GM19324 (cell line): ENCODE data around the gene SAC3D1.

Experiments
- ATAC-seq: cut with Tn5 transposase; IDR thresholded peaks from one replicate; pipeline ENCODE4 v1.9.1; 2021; ENCODE audit warnings: mild to moderate bottlenecking, moderate library complexity; ENCODE audit not compliant: unreplicated experiment, low FRiP score

Gene SAC3D1

GRCh38 chr11:65058419-65059054 is 17.5 kb downstream of the SAC3D1 start, which contains the start of gene NAALADL1:
NAALADL1 (minus strand) TSS chr11:65058553; CDS start chr11:65058521, 32 bp downstream.
- no peak for ATAC-seq

GRCh38 chr11:65059523-65059922 is 18.5 kb downstream of the SAC3D1 start:
- no peak for ATAC-seq

- ATAC-seq = no peak
These were observed 19.2 kb downstream of the SAC3D1 start for GRCh38 chr11:65059959-65060824.

DNA sequence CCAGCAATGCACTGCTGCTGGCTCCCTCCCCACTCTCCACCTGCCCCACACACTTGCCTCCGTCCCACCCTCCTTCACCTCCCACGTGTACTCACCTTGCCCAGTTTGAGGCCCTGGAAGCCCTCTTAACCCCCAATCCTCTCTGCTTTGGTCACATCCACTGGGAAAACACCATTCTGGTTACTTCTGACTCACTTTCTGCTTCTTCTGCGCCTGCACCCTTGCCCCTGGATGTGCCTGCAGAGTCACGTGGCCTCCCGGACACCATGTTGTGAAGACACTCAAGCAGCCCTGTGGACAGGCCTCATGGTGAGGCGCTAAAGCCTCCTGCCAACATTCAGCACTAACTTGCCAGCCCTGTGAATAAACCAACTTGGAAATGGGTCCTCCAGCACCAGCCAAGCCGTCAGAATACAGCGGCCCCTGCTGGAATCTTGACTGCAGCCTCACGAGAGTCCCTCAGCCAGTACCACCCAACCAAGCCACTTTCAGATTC is 20.0 kb downstream of the SAC3D1 start:
- ATAC-seq = no peak

GRCh38 chr11:65063532-65063931 is 22.5 kb downstream of the SAC3D1 start:
- no peak for ATAC-seq

DNA sequence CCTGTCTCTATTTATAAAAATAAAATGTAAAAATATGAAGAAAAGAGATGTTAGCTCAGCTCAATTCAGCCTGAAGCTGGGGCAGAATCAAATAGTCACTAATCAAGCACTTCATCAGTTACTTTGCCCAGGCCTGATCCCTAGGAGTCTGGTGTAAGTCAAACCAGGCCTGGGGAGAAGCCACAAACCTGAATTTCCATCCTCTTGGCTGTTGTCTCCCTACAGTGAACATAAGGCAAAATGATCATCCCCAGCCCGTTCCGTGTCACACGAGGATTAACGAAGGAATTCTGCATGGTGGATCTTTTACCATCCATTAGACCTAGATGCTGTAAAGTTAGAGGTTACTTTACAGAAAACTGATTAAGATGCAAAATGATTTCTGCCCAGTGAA is 23.8 kb downstream of the SAC3D1 start:
- ATAC-seq = no peak

DNA sequence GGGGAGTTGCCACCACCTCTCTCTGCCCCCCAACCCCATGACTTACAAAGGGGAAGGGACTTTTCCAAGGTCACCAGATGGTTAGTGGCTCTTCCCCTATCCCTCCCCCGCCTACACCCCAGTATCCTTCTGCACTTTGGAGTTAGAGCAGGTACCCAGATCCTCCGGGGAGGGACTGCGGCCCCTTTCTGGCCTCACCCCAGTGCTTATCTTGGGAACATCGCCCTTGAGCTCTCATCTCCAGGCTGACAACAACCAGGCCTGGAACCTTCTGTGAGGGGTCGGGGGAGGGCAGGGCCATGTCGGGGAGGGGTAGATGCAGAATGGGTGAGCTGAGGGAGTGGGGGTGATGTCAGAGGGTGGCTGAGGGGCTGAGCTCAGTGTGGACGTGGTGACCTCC is 24.8 kb downstream of the SAC3D1 start:
- ATAC-seq = no peak

DNA sequence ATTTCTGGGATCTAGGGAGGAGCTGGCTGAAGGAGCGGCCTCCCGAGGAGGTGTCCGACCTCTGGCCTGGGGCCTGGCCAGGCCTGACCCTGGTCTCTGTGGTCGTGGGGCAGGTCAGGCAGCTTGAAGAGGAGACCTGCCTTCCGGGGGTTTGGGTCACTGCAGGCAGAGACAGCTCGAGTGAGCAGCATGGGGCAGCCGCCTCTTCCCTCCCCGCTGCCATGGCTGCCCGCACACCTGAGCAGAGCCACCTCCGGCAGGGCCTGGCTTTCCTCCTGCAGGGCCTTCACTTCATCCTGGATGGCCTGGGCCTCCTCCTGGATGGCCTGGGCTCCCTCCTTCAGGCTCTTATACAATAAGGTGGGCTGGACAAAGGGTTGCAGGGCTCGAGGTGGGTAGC is 25.3 kb downstream of the SAC3D1 start:
- no peak for ATAC-seq

- no peak for ATAC-seq
These were observed 25.8 kb downstream of the SAC3D1 start for GRCh38 chr11:65066805-65067291.

DNA sequence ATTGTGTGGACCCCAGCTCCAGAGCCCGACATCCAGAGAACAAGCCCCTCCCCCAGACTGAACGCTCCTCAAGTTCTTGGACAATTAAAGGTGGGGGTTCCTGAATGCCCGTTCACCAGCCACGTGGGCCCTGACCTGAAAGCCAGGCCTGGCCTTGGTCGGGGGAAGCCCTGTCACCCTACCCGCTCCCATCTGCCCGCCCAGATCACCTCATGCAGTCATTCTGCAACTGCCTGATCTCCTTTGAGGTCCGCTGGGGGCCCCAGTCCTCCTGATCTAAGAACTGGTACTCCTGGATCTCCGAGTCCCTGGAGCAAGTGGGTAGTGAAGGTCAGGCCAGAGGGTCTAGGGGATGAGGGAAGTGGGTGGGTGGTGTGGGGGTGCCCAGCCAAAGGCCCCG is 26.4 kb downstream of the SAC3D1 start:
- ATAC-seq = no peak

DNA sequence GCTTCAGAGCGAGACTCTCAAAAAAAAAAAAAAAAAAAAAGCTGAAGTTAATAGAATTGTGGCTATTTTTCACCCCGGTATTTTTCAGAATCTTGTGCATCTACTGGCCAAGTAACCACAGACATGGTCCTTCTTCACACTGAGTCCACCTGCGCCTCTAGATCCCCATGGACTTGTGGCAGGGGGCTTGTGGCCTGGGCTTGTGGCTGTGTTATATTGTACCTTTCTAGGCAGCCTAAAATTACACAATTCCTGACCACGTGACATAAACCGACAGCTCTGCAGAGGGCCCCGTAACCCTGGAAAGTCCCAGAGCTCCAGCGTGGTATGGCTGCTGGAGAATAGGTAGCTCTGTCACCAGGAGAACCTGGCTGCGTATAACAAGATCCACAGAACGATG is 28.2 kb downstream of the SAC3D1 start:
- ATAC-seq = no peak

DNA sequence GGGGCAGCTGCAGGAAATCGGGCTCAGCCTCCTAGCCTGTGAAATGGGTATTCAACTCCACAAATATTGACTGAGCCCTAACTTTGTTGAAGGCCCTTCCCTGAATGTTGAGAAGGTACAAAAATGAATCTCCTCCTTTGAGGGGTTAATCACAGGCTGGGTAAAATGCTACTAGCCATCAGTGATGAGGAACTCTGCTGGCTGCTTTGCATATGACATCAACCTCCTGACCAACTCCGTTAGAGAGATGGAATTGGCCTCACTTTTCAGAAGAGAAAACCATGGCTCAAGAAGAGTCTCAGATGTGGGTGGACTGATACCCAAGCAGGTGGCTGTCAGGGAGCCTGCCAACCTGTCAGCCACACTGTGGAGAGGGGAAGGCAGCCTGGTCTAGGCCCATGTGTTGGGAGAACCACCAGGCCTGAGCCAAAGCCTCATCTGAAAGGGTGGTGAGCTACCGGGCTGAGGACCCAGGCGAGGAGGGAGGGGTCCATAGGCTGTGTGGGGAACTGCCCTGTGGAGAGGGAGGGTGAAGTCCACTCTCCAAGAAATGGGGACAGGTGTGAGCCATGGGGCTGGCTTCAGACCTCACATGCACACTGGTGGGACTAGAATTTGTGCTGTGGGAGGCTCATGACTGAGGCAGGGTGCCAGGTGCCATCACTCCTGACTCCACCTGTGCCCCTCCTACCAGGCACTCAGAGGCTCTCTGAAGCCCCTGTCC is 31.1 kb downstream of the SAC3D1 start:
- ATAC-seq = no peak

GRCh38 chr11:65072631-65072966 is 31.6 kb downstream of the SAC3D1 start:
- no peak for ATAC-seq

DNA sequence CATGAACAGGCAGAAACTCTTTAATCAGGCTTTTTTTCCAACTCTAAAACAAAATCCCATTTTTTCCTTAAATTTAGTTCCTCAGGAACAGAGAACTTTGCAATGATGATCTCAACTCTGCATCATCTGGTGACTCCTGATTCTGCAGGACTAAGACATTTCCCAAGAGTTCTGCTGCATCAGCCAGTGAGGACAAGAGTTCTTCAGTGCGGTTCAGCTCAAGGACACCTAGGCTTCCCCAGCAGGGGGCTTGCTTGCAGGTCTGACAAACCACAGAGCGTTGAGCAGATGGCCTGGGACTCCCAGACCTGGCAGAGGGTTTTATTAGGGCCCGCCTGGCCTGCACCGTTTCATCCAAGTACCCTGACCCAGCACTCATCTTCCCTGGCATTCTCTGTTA is 36.4 kb downstream of the SAC3D1 start:
- ATAC-seq = no peak

- ATAC-seq = no peak
These were observed 37.1 kb downstream of the SAC3D1 start for GRCh38 chr11:65078151-65078550.

DNA sequence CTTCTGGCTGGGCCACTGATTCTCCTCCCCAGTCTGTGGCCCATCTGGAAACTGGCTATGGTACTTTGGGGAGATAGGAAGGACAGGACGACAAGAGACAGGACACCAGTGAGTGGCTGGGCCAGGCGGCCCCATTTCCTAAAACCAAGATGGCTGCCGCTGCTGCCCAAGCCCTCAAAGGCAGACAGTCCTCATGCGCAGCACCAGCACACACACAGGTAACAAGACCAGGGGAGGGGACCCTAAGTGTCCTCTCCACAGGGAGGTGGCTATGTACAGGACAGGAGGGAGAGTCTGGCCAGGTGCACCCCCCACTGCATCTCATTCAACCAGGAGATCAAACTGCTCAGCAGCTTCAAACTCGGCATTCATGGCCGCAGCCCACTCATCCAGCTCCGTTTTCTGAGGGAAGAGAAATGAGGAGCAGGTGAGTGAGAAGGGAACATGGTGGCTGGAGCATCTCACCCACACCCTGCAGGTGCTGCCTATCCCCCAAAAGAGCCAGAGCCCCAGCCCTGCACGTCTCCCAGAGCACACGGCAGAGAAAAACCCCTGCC is 37.9 kb downstream of the SAC3D1 start:
- ATAC-seq = no peak

DNA sequence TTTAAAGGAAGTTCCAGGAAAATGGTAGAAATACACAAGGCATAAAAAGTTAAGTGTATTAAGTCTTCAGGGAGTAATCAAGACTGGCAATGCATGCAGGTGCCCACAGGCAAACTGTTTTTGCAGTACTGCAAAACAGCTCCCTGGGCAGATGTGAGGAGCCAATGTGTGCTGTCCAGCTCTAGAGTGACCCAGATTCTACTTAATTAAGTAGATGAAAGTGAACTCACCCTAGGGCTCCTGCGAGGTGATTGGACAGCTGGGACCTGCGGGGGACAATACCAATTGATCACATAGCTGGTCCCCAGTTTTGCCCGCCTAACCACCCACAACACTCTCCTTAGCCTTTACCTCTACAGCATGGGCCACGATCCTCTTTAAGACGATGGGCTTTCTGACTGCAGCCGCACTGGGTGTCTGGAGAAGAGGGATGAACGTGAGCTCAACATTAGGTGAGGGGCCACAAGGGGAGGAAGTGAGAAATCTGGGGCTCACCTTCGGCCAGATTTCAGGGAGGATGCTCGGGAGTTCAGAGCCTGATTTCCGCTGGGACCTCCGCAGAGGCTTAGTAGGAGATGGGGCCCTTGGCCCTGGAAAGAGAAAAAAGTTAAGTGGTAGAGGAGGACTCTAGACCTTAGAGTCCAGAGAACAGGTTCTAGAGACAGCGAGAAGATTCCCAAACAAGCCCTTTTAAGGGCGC is 42.3 kb downstream of the SAC3D1 start:
- peak; percentile 9 for ATAC-seq

DNA sequence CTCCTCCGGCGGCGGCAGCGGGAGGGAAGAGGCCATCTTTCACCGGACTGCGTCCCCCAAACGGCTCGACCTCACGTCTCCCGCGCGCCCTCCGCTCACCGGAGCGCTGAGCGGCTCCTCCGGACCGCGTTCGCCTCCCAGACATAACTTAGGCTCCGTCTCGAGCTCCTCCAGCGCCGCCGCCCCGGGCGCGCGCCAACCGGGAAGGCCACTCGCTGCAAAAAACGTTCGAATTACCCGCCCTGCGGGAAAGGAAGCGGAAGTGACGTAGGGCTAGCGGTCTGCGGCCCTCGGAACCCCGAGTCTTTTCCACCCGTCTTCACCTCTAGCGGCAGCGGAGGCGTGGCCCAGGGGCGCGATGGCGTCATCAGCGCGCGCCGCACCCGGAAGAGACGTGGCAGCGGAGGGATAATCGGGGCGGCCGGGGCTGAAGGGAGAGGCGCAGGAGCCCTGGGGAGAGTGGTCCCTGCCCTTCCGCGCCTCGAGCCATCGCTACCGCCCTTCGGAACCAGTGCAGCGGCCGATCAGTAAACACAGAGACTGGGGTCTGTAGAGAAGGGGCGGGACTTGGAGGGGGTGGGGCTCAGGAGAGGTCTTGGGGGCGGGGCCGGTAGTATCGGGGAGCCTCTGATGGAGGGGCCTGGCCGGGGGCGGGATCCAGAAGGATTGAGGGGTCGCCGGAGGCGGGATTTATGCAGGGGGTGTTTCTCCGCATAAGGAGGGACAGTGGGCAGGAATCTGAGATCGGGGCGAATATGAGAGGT is 43.0 kb downstream of the SAC3D1 start, which contains the start of the genes CDCA5 and ZFPL1:
Gene CDCA5, minus strand, starts transcription at position 207 of the 764 bp plus-strand sequence. Its CDS starts 62 bp downstream, at position 145.
Gene ZFPL1, plus strand, starts transcription at position 389 of the 764 bp plus-strand sequence. CDS start 477 bp downstream, outside the sequence.
- ATAC-seq = peak; percentile 90
